ENCODE measurements around the gene FAM234B.

DNA sequence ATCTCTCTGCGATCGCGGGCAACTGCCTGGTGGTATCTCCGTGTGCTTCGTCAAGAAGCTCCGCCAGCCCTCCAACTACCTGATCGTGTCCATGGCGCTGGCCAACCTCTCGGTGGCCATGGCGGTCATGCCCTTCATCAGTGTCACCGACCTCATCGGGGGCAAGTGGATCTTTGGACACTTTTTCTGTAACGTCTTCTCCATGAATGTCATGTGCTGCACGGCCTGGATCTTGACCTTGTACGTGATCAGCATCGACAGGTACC, 42.5 kb upstream of the FAM234B start:
- TF ChIP-seq LEF1 (IDR thresholded peaks at IDR 0.05; ENCODE audit: borderline replicate concordance) (no peak), ZNF384 (IDR thresholded peaks at IDR 0.05) (no peak), TARDBP (IDR thresholded peaks at IDR 0.05) (no peak), HDGF (IDR thresholded peaks at IDR 0.05; ENCODE audit: borderline replicate concordance) (no peak)
- TF ChIP-seq, protein P1, sequence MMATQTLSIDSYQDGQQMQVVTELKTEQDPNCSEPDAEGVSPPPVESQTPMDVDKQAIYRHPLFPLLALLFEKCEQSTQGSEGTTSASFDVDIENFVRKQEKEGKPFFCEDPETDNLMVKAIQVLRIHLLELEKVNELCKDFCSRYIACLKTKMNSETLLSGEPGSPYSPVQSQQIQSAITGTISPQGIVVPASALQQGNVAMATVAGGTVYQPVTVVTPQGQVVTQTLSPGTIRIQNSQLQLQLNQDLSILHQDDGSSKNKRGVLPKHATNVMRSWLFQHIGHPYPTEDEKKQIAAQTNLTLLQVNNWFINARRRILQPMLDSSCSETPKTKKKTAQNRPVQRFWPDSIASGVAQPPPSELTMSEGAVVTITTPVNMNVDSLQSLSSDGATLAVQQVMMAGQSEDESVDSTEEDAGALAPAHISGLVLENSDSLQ (IDR thresholded peaks at IDR 0.05) = no peak

Data from HEK293T (cell line).